OCI-M2 (cell line): ENCODE results near the gene CSAG1.
"Not testable (repeated sequence)": the region's sequence is repeated elsewhere in the genome, so short reads cannot be mapped to it uniquely, and the experiment has no call there.

Experiments
- DNase-seq: peaks from one replicate; lab custom pipeline; 2025; ENCODE audit not compliant: unreplicated experiment; lab: John Stamatoyannopoulos, UW

CSAG1 gene

GRCh38 chrX:152700390-152700789 is 33.1 kb downstream of the CSAG1 start:
- DNase-seq, result not testable (repeated sequence)

- not testable (repeated sequence) for DNase-seq
These were observed 35.3 kb downstream of the CSAG1 start, which contains the start of gene MAGEA3 for GRCh38 chrX:152697952-152698931. TSS of gene MAGEA3 (plus strand) at chrX:152698794. CDS start at chrX:152700833, 2,039 bp downstream.

DNA sequence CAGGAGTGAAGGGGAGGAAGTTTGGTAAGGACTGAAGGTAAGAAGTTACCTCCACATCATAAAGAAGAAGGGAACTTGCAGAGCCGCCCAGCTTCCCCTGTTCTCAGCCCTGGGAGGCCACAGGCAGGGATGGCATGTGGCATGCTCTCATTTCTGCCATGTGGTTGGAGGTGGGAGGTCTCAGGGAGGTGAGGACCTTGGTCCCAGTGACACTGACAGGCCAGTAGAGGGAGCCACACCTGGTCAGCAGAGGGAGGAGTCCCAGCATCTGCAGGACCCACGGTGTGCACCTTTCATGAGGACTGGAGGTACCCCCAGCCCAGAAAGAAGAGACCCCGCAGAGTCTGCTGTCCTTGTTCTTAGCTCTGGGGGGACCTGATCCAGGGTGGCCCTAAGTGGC is 52.5 kb downstream of the CSAG1 start:
- not testable (repeated sequence) for DNase-seq
